Islet of Langerhans (tissue), 1 donor: ENCODE data around the gene IYD.

Experiments used
- FAIRE-seq: peaks from one replicate; lab custom pipeline; 2011; peaks lifted over from hg19 to GRCh38; lab: Jason Lieb, UNC

IYD gene, protein sequence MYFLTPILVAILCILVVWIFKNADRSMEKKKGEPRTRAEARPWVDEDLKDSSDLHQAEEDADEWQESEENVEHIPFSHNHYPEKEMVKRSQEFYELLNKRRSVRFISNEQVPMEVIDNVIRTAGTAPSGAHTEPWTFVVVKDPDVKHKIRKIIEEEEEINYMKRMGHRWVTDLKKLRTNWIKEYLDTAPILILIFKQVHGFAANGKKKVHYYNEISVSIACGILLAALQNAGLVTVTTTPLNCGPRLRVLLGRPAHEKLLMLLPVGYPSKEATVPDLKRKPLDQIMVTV

DNA sequence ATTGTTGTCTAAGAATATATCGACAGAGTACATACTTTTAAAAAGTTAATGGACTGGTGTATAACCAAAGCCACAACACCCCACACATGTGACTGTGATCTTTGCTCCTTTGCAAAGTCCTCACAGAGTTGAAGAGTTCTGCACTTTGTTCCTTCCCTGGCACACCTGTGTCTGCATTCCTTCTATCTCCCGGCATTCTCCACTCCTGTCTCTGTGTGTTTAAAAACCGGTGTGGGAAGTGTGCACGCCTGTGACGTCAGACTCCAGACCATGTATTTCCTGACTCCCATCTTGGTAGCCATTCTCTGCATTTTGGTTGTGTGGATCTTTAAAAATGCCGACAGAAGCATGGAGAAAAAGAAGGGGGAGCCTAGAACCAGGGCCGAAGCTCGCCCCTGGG, at the start of gene IYD:
Gene IYD (plus strand): TSS at position 251 of the 400 bp plus-strand sequence. CDS start 20 bp downstream, at position 271.
- no peak for FAIRE-seq

DNA sequence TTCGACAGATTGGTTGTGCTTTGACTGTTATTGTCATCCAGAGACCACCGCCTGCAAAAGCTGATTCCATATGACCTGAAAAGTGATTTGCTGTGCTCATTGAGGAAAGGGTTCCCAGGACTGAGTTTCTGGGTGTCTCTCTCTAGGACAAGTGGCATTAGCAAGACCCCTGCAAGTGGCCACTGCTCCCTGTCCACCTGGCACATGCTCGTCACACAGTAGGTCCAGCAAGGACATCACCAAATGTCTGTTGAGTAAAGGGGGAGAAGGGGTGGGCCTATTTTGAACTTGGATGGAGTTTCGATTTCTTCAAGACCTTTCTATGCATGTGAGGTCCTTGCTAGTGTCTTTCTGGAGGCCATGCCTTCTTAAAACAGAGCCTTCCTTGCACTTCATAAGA, 48.9 kb upstream of the IYD start:
- no peak for FAIRE-seq

DNA sequence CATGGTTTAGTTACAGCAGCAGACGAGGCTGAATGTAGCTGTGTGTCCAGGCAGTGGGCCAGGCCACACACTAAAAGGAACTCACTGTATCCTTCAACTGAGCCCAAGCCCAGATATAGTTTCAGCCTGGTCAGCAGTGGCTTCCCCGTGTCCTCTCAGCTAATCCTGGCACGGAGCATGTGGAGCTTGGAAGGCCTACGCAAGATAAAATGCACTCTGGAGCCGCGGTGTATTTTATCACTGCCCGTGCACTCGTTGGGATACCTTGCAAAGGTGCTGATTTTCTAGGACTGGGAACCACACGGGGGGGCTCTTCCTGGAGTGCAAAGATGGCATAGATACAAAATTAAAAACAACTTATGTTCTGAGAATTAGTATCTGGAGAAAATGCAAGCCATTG, 48.4 kb upstream of the IYD start:
- no peak for FAIRE-seq

DNA sequence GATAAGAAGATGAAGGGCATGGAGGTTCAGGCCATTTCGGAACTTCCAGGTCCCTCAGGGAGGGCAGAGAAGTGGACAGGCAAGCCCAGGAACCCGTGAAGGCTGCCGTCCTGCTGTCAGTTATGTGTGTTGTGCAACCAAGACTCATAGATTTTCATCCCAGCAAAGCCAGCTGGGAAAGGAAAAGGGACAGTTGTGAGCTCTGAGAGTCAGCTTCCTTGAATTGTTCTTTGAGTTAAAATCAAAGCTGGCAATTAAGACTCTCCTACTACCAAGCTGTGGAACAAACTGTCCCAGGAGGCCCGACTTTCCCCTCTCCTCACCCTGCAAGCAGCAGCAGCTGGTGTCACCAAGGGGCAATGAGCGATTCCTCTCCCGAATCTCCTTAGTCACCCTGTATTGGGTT, 46.3 kb upstream of the IYD start:
- FAIRE-seq: no peak

DNA sequence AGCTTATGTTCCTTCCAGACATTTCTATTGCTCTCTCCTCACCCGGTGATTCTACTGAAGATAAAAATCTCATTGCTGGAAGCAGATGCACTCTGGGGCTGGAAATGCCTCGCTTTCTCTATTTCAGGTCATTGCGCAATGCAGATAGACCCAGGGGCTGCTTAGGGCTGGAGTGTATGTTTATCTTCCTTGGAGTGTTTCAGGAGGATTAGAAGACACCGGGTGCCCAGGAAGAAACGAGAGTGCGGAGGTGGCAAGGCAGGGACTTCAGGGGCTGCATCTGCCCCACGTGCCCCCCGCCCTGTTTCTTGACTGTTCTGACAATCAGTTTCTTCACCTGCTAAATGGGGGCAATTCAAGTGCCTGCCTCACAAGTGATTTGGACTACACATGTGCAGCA, 45.6 kb upstream of the IYD start:
- no peak for FAIRE-seq

DNA sequence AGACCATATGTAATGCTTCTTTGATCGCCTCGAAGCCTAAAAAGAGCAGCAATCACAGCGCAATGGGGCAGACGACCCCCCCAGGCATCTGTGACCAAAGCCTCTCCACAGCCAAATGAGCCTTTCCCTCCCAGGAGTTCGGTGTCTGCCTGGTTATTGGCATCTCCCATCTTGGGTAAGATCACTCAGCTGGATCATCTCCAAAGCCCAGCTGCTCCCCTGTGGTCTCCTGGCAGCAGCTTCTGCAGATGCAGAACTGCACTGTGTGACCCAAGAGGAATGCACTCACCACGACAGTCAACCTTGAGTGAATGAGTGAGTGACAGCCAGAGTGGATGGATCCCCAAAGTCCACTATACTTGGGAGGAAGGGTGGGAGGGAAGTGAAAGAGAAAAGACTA, 44.8 kb upstream of the IYD start:
- FAIRE-seq: no peak

DNA sequence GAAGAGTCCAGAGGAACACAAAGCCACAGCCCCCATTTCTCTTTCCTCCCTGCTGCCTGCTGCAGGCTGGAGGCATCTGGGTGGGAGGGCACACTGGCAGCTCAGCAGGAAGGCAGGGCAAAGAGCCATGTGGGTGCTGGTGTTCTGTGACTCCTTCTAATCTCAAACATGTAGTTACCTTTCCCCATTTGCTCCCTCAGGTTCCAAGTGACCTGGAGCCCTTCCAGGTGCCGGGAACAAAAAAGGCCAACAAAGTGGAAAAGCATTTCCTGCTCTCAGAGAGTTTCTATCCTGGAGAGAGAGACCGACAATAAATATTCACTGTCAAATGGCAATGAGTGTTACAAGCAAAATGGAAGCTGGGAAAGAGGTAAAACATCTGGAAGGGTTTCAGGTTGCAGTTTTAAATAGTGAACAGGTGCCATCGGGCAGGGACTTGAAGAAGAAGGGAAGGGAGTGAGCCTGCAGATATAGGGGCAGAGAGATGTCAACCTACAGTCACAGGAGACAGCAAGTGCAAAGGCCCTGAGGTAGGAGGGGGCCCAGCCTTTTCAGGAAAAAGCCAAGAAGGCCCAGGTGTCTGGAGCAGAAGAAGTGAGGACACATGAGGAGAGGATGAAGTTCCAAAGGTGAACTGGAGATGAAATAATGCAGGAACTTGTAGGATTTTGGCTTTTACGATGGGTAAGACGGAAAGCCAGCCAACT, 43.6 kb upstream of the IYD start:
- no peak for FAIRE-seq

DNA sequence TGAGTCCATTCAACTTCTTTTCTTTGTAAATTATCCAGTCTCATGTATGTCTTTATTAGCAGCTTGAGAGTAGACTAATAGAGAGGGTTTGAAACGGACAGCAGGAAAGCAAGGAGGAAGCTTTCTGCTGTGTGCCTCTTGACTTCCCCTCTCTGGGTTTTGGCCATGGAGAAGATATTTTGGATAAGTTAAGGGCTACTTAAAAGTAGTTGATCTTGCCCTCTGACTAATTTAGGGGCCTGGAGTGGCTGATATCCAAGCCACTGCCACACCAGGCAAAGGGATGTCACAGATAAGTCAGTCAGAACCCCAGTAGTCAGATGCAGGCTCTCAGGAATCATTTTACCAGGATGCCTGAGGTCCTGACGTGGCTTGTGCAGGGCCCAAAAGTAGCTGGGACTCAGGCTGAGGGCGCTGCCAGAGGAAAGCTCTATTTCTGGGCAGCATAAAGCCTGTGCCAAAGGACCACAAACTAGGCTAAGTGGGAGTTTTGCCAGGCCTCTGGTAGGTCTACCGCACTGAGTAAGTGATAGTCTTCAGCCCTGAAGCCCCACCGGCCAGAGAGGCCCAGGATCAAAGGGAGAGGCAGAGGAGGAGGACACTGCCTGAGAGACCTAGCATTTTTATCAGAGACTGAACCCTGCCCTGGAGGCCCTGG, 41.6 kb upstream of the IYD start:
- no peak for FAIRE-seq

DNA sequence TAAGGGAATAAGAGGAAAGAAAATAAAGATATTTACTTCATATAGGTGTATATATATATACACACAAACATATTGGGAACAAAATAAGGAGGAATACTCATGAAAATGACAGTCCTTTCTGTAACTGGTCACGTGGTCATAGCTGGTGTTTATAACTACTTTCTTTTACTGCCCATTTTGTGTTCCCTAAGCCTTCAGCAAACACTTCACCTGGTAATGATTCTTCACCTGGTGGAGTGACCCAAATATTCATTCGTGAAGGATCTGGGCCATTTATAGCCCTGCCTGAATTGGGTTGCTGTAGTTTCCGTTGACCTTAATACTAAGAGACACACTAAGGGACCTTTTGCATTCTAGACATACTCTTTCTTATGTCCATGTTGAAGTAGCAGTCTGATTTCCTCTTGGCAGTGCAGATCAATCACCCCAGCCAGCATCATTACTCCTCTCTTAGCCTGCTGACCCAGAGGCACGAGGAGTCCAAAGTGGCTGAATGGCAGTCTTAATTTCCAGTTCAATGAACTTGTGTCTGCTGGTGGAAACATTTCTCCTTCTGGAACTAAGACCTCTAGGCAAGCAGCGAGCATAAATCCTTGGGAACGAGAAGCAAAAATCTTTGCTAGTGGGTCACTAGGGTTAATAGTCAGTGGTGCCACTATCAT, 39.9 kb upstream of the IYD start:
- no peak for FAIRE-seq

DNA sequence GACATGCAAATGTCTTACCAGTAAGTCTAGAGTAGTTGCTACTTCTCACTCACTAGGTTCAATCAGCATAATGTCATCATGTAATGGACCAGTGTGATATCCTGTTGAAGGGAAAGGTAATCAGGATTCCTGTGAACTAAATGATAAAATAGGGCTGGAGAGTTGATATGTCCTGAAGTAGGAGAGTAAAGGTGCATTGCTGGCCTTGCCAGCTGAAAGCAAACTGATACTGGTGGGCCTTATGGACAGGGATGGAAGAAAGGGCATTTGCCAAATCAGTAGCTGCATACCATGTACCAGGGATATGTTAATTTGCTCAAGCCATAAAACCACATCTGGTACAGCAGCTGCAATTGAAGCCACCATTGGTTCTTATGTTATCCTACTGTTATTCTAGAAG, 37.5 kb upstream of the IYD start:
- FAIRE-seq: no peak

DNA sequence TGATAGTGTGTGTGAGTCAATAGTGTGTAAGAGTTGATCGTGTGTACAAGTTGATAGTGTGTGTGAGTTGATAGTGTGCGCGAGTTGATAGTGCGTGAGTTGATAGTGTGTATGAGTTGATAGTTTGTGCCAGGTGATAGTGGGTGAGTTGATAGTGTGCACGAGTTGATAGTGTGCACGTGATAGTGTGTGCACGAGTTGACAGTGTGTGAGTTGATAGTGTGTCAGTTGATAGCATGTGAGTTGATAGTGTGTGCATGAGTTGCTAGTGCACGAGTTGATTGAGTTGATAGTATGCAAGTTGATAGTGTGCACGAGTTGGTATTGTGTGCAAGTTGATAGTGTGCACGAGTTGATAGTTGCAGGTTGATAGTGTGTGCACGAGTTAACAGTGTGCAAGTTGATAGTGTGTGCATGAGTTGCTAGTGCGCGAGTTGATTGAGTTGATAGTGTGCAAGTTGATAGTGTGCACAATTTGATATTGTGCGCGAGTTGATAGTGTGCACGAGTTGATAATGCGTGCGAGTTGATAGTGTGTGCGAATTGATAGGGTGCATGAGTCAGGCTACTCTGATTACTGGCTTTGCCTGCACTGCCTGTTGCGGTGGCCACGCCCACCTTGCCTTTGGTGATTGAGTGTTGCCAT, 35.8 kb upstream of the IYD start:
- FAIRE-seq: no peak

DNA sequence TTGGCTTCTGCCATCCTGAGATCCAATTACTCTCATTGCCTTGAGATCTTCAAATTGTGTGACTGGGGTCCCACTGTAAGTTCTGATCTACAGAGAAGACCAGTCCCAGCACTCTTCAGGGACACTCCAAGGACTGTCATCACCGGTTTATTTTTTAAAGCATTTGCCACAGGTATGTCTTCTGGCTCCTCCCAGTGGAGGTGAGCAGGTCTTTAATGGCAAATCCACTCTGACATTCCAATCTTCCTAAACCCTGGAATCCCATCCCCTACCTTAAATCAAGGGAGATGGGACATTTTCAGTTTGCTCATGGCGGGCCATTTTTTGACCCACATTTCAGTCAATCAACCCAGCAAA, 35.2 kb upstream of the IYD start:
- no peak for FAIRE-seq

DNA sequence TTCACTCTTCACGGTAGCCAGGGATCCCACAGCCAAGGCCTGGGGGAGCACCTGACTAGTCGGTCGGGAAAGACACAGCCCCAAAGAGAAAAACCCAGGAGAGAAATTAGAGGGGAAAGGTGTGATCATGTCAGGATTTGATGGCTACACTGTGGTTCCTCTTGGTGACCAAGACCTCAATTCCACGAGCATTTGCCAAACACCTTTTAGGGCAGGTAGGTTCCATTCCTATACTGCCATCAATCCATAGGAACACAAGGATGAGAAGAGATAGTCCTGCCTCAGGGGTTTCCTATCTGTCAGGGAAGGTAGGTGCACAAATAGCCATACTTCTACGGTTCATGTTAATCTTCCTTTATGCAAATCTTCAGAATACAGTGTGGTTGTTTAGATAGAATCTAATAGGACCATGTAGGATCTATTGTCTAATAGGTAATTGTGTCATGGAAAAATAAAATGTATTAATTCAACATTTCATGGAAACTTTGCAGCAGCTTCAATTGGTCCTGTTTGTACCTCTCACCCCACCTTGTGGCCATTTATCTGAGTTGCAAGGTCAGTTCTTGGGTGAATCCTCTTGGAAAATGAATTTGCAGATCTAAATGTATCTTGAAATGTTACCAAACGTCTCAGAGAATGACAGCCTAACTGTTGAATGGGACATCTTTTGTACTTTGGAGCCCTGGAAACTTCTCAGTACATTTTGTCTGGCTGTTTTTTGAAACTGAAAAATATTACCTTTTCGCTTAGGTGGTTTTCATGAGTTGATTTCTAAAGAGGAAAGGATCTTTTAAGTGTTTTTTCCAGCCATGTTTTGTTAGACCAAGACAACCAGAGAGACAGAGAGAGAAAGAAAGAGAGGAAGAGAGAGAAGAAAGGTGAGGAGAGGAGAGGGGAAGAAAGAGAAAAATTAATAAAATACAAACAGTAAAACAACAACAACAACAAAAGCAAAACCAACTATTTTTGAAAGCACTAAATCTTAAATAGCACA, 33.7 kb upstream of the IYD start:
- peak; percentile 98 for FAIRE-seq

DNA sequence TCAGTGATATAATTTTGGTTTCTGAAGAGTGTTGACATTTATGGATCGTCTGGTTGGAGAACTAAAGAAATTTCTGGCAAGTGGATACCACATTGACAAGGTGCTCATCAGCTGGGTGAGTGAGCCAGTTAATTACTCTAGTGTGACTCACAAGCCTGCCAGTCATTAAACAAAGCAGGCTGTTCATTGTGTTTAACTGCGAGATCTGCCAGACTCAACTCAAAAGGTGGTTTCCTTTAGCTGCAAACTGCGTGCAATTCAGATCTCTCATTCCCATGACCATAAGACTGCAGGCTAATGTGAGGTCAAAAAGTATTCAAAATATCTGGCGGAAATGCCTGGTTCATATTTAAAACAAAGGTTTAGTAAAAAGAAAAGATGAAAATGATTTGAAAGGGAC, 32.5 kb upstream of the IYD start:
- FAIRE-seq: no peak

DNA sequence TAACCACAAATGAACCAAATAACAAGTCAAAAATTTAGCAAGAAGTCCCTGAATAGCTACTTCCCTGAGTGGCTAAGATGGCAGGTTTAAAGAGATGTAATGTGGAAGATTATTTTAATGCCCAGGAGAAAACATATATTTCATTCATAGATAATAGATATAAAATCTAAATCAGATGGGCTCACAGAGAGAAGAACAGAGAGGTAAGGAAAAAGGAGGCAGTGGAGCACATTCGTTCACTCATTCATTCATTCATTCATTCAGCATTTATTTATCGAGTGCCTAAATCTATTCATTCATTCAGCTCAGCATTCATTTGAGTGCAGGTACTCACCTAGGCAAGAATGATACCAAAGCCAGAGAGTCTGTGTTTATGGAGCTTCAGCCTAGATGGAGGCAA, 32.1 kb upstream of the IYD start:
- FAIRE-seq: no peak

DNA sequence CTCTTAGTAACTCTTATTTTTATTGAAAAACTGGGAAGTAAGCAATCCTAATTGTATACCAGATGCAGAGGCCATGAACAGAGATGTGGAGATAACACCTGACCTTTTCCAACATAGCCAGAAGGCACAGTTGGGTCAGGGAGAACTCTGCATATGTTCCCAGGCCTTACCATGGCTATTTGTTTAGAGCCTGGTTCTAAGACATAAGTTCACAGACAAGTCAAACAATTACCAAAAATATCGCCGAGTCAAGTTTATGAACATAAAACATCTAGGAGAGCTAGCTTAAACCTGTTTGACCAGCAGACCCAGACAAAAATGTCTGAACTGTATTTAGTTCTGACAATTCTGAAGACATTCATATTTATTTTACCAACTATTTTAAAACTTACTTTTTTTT, 26.7 kb upstream of the IYD start:
- peak; percentile 21 for FAIRE-seq

DNA sequence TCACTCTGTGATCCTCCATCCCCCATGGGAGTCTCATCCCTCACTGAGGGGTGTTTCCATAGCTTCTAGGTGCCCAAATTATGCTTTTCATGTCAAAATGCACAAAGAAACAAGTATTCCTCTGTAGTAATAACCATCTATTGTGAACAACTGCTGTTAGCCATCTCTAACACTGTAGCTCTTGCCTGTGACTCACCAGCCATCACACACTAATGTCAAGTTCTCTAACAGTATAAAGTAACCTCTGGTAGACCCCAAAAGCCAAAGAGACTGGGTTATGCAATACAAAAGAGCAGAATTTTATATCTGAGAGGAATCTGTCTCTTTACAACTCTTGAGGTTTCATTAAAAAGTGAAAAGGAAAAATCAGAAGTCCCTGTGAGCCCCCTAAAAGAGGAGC, 25.4 kb upstream of the IYD start:
- FAIRE-seq: no peak

DNA sequence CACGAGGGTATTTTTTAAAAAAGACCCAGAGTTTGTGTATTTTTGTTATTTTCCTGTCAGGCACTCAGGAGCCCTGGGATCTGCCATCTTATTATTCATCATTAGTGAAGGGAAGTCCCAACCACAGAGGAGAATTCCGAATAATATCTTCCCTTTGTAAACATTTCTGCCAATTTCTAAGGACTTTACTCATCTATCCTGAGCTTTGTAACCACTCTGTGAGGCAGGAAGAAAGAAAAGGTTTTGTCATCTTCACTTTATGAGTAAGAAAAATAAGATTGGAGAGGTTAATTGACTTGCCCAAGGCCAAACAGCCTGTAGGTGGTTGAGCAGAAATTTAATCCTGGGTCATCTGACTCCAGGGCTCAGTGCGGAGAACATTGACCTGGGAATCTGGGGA, 23.0 kb upstream of the IYD start:
- no peak for FAIRE-seq

DNA sequence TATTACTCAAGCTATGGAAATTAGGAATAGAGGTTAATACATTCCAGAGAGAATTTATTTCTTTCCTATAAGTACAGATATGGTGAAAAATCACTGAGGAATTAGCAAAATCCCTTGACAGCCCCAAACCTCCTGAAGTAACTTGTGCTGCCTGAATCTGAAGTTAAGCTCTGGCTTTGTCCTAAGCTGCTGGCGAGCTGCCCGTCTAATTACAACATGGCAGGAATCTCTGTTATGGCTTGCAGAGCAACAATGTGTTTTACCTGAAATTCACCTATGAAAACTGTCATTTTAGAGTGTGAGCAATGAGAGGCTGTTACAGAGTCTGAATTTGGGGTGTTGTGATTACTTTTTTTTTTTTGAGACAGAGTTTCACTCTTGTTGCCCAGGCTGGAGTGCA, 22.5 kb upstream of the IYD start:
- no peak for FAIRE-seq

DNA sequence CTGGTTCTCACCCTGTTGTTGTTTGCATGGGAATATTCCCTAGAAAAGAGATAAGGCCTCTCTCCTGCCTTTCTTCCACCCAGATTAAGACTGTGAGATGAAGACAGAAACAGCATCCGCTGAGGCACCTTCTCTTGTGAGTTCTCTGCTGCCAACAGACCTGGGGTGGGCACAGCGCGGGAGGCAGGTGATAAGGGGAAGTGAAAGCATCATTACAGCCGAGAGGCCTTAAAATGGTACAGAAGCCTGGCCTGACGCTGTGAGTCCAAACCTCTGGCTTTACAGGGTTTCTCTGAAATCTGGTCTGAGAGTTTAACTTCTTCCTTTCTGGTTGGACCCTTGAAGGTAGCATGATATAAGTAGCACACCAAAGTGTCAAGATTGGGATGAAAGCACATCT, 21.0 kb upstream of the IYD start:
- no peak for FAIRE-seq

DNA sequence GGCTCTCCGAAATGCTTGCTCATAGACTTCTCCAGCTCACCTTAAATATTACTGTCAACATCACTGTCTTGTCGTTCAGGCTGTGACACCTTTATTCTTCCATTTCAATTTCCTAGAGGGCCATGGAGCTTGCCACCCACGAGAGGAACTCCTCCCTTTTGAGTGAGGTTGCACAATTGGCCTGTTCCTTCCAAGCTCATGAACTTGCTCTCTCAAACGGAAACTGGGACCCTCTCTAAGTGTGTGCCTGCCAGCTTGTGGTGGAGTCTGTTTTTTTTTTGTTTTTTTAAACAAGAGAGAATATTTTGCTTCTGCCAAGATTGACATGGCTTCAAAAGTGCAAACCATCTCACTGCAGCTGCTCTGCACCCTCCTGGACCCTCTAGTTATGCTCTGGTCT, 19.3 kb upstream of the IYD start:
- FAIRE-seq: no peak
